PC-9 (cell line): Measurements from ENCODE around the gene CAB39L.

ENCODE experiments used
- EZH2 ChIP-seq: fragments of 200-600 bp; sonication (generic); IDR thresholded peaks from 2 replicates; pipeline ENCODE4 v1.8.0; 2017; ENCODE audit warnings: antibody characterized with exemption, low read depth
- TF ChIP-seq, protein P1 (sequence below): fragments of 200-600 bp; sonication (generic); conservative IDR thresholded peaks from 2 replicates; pipeline ENCODE4 v1.6.1; 2017; ENCODE audit warnings: mixed run types, antibody characterized with exemption, mild to moderate bottlenecking, moderate library complexity

DNA sequence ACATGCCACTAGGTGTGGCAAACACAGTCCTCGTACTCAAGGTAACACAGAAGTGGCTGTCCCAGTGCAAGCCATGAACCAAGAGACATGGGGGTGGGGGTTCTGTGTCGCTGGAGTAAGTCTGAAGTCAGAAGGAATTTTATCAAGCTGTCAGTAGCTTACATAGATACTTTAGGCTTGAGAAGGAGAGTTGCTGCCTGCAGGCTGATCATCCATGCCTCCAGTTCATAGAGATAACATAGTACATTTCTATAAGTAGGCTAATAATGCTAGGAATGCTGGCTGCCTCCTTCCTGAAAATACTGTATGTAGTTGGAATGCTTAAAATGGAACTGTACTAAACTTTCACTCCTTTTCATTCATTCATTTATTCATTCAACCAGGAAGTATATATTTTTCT is 70.1 kb downstream of the CAB39L start:
- TF ChIP-seq, protein P1, sequence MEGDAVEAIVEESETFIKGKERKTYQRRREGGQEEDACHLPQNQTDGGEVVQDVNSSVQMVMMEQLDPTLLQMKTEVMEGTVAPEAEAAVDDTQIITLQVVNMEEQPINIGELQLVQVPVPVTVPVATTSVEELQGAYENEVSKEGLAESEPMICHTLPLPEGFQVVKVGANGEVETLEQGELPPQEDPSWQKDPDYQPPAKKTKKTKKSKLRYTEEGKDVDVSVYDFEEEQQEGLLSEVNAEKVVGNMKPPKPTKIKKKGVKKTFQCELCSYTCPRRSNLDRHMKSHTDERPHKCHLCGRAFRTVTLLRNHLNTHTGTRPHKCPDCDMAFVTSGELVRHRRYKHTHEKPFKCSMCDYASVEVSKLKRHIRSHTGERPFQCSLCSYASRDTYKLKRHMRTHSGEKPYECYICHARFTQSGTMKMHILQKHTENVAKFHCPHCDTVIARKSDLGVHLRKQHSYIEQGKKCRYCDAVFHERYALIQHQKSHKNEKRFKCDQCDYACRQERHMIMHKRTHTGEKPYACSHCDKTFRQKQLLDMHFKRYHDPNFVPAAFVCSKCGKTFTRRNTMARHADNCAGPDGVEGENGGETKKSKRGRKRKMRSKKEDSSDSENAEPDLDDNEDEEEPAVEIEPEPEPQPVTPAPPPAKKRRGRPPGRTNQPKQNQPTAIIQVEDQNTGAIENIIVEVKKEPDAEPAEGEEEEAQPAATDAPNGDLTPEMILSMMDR, result no peak
- TF ChIP-seq EZH2, result no peak
